ENCODE results near the gene PDK4.
"Not testable (repeated sequence)": the region's sequence is repeated elsewhere in the genome, so short reads cannot be mapped to it uniquely, and the experiment has no call there.

The PDK4 gene

GRCh38 chr7:95569720-95570119 lies 26.6 kb downstream of the PDK4 start:
- no peak for DNase-seq (ENCODE audit: low read depth in 2 of 2)

- DNase-seq (ENCODE audit: low read depth in 2 of 2) = no peak
These were observed 35.6 kb downstream of the PDK4 start for GRCh38 chr7:95560674-95561073.

GRCh38 chr7:95558864-95559263 lies 37.5 kb downstream of the PDK4 start:
- DNase-seq (ENCODE audit: low read depth in 2 of 2) = no peak

GRCh38 chr7:95556777-95557176 lies 39.5 kb downstream of the PDK4 start:
- no peak for DNase-seq (ENCODE audit: low read depth in 2 of 2)

- no peak for DNase-seq (ENCODE audit: low read depth in 2 of 2)
These were observed 42.4 kb downstream of the PDK4 start for GRCh38 chr7:95553939-95554338.

- not testable (repeated sequence) for DNase-seq (ENCODE audit: low read depth in 2 of 2)
These were observed 44.0 kb downstream of the PDK4 start for GRCh38 chr7:95552010-95552926.

GRCh38 chr7:95550546-95550945 lies 45.8 kb downstream of the PDK4 start:
- no peak for DNase-seq (ENCODE audit: low read depth in 2 of 2)

GRCh38 chr7:95549818-95550529 lies 46.3 kb downstream of the PDK4 start:
- DNase-seq (ENCODE audit: low read depth in 2 of 2) = no peak

GRCh38 chr7:95547361-95548348 lies 48.7 kb downstream of the PDK4 start:
- DNase-seq (ENCODE audit: low read depth in 2 of 2) = no peak

- no peak for DNase-seq (ENCODE audit: low read depth in 2 of 2)
These were observed 49.7 kb downstream of the PDK4 start for GRCh38 chr7:95546647-95547046.

GRCh38 chr7:95545673-95546072 lies 50.6 kb downstream of the PDK4 start:
- DNase-seq (ENCODE audit: low read depth in 2 of 2) = no peak

- DNase-seq (ENCODE audit: low read depth in 2 of 2) = no peak
These were observed 51.2 kb downstream of the PDK4 start for GRCh38 chr7:95545007-95545615.

GRCh38 chr7:95544171-95544570 lies 52.1 kb downstream of the PDK4 start:
- no peak for DNase-seq (ENCODE audit: low read depth in 2 of 2)

GRCh38 chr7:95543312-95543711 lies 53.0 kb downstream of the PDK4 start:
- DNase-seq (ENCODE audit: low read depth in 2 of 2) = no peak

GRCh38 chr7:95540366-95540765 lies 56.0 kb downstream of the PDK4 start:
- no peak for DNase-seq (ENCODE audit: low read depth in 2 of 2)

GRCh38 chr7:95539426-95539825 lies 56.9 kb downstream of the PDK4 start:
- no peak for DNase-seq (ENCODE audit: low read depth in 2 of 2)

- no peak for DNase-seq (ENCODE audit: low read depth in 2 of 2)
These were observed 58.8 kb downstream of the PDK4 start for GRCh38 chr7:95537468-95537867.

GRCh38 chr7:95536656-95537311 lies 59.5 kb downstream of the PDK4 start:
- DNase-seq (ENCODE audit: low read depth in 2 of 2) = no peak

- no peak for DNase-seq (ENCODE audit: low read depth in 2 of 2)
These were observed 60.7 kb downstream of the PDK4 start for GRCh38 chr7:95535662-95536061.

- DNase-seq (ENCODE audit: low read depth in 2 of 2) = no peak
These were observed 61.5 kb downstream of the PDK4 start for GRCh38 chr7:95534796-95535195.
